Ascending aorta (tissue), 2 donors: ENCODE data around the gene SLC4A11. TPM values are rescaled to one million over a fixed set of nuclear protein-coding genes. Genes with fewer than 3 reads are reported as not detected.

Experiments
- DNase-seq, 2 donors: peaks; one replicate each; pipeline ENCODE4 v3.0.0-alpha.2; 2019; ENCODE audit warnings: low spot score in 2 of 2
- H3K27ac ChIP-seq, 2 donors: fragments of 200-600 bp; sonication (generic); one replicate each; pipeline ENCODE4 v1.5.1; 2016 to 2017; ENCODE audit warnings: mild to moderate bottlenecking in 1 of 2
- H3K27me3 ChIP-seq: fragments of 200-600 bp; sonication (generic); one replicate; pipeline ENCODE4 v1.5.1; 2017
- H3K36me3 ChIP-seq, 2 donors: fragments of 200-600 bp; sonication (generic); one replicate each; pipeline ENCODE4 v1.5.1; 2016
- H3K4me1 ChIP-seq, 2 donors: fragments of 200-600 bp; sonication (generic); one replicate each; pipeline ENCODE4 v1.5.1; 2016 to 2017; ENCODE audit warnings: mild to moderate bottlenecking in 1 of 2
- H3K4me3 ChIP-seq, 2 donors: fragments of 200-600 bp; sonication (generic); one replicate each; pipeline ENCODE4 v1.5.1; 2016 to 2017; ENCODE audit warnings: mild to moderate bottlenecking in 1 of 2
- H3K9me3 ChIP-seq, 2 donors: fragments of 200-600 bp; sonication (generic); one replicate each; pipeline ENCODE4 v1.5.1; 2016
- intact Hi-C: fragments of 100-400 bp; cut with DNase I; formaldehyde crosslinking; loops from one replicate; pipeline ENCODE4 v1.15.1; 2023
- total RNA-seq: library from RNA; depleted of rRNA; stranded (reverse); fragments of >200 nt; gene quantifications from one replicate; pipeline ENCODE4 v1.1.0, GENCODE V29; 2016
- TF ChIP-seq, protein P1 (sequence below), 3 experiments: fragments of 200-600 bp in 2 of 3; fragments of 450-650 bp in 1 of 3; sonication (generic) in 2 of 3; IDR thresholded peaks; one replicate each; pipeline ENCODE4 v1.5.1; 2016 to 2019; ENCODE audit warnings: antibody characterized with exemption in 3 of 3, mild to moderate bottlenecking in 1 of 3, moderate library complexity in 1 of 3

Gene SLC4A11
- total RNA-seq, 1 donor from 2014 or later, result 1.6 TPM

DNA sequence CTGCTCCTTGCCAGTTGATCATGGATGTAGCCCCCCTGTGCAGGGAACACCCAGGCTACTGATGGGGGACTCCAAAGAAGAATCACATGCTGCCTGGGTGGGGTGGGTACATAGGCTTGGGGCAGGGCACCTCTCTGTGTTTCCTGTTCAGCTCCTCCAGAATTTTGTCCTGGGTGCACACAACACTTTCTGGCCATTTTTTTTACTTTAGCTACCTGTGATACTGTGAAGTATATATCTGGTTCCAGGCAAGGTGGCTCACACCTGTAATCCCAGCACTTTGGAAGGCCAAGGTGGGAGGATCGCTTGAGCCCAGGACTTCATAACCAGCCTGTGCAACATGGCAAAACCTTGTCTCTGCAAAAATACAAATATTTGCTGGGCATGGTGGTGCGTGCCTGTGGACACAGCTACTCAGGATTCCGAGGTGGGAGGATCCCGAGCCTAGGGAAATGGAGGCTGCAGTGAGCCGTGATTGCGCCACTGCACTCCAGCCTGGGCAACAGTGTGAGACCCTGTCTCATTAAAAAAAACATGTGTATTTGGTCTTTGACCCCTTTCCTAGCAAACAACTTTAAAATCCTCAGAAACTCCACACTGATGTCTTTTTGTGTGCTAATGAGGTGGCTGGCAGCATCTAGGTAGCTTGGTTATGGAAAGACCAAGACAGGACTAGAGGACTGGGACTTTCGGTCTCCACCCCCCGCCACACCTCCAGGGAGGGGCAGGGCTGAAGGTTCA lies 14.1 kb downstream of the SLC4A11 start:
- no peaks in the 10 kb centered on the region for H3K27me3 ChIP-seq
- peaks cover 22 to 32% of the 10 kb centered on the region in 2 donors for H3K36me3 ChIP-seq
- H3K4me1 ChIP-seq, result no peaks in the 10 kb centered on the region
- intact Hi-C loops, result no loop called here
- DNase-seq, result no peak
- H3K4me3 ChIP-seq, result no peak overlapping the region
- no peaks in the 10 kb centered on the region for H3K9me3 ChIP-seq
- TF ChIP-seq, protein P1, sequence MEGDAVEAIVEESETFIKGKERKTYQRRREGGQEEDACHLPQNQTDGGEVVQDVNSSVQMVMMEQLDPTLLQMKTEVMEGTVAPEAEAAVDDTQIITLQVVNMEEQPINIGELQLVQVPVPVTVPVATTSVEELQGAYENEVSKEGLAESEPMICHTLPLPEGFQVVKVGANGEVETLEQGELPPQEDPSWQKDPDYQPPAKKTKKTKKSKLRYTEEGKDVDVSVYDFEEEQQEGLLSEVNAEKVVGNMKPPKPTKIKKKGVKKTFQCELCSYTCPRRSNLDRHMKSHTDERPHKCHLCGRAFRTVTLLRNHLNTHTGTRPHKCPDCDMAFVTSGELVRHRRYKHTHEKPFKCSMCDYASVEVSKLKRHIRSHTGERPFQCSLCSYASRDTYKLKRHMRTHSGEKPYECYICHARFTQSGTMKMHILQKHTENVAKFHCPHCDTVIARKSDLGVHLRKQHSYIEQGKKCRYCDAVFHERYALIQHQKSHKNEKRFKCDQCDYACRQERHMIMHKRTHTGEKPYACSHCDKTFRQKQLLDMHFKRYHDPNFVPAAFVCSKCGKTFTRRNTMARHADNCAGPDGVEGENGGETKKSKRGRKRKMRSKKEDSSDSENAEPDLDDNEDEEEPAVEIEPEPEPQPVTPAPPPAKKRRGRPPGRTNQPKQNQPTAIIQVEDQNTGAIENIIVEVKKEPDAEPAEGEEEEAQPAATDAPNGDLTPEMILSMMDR (IDR thresholded peaks at IDR 0.05), result no peak
- H3K27ac ChIP-seq, result no peak overlapping the region

DNA sequence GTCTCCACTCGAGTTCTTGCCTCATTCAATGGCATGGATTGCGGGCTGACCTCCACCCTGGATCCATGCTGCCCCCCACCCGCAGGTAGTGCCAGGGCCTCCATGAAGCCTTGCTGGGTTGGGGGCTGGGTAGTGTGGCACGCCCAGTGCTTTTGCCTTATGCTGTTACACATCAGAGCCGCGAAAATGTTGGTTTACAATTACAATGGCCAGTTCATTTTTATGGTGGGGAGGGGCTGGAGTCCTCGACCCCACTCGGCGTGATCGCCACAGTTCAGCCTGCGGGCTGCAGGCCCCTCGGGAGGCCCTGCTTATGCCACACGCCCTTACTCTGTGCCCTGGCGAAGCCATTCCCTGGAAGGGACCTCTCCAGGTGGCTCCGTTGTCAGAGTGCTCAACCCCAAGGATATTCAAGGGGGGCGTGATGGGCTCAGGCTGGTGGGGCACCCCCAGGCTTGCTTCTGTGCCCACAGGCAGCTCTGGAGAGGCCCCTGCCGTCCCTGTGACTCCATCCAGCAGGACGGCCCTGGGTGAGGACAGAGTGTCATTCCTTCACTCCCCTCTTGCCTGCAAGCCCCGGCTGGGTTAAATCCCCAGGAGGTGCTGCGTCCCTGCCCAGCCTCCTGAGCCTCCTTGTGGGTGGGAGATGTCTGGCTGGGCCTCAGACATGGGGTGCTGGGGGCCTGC lies 14.9 kb downstream of the SLC4A11 start:
- intact Hi-C loops, result no loop called here
- Histone ChIP-seq H3K9me3 (no peaks in the 10 kb centered on the region), H3K27ac (no peak overlapping the region), H3K4me3 (no peak overlapping the region), H3K36me3 (peaks cover 23 to 32% of the 10 kb centered on the region in 2 donors), H3K4me1 (no peaks in the 10 kb centered on the region), H3K27me3 (no peaks in the 10 kb centered on the region)
- DNase-seq, result no peak
- TF ChIP-seq, protein P1 (IDR thresholded peaks at IDR 0.05), result no peak

DNA sequence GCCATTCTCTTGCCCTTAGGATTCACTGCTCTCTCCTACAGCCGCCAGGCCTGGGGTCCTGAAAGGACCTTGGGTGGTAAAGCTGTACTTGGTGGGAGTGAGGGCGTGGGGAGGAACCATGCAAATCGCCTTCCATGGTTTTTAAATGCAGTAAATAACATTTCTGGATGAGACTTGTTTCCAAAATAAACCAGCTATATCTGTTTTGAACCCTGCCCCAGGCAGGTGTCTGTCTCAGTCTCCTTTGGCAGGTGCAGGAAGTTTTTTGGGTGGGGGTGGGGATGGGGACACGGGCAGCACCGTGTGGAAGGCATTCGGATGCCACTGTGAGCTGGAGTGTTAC lies 15.4 kb downstream of the SLC4A11 start:
- intact Hi-C loops, result no loop called here
- no peaks in the 10 kb centered on the region for H3K4me1 ChIP-seq
- no peak for DNase-seq
- peaks cover 23 to 32% of the 10 kb centered on the region in 2 donors for H3K36me3 ChIP-seq
- TF ChIP-seq, protein P1 (IDR thresholded peaks at IDR 0.05), result no peak
- H3K27me3 ChIP-seq, result no peaks in the 10 kb centered on the region
- no peaks in the 10 kb centered on the region for H3K9me3 ChIP-seq
- no peak overlapping the region for H3K4me3 ChIP-seq
- H3K27ac ChIP-seq, result no peak overlapping the region

DNA sequence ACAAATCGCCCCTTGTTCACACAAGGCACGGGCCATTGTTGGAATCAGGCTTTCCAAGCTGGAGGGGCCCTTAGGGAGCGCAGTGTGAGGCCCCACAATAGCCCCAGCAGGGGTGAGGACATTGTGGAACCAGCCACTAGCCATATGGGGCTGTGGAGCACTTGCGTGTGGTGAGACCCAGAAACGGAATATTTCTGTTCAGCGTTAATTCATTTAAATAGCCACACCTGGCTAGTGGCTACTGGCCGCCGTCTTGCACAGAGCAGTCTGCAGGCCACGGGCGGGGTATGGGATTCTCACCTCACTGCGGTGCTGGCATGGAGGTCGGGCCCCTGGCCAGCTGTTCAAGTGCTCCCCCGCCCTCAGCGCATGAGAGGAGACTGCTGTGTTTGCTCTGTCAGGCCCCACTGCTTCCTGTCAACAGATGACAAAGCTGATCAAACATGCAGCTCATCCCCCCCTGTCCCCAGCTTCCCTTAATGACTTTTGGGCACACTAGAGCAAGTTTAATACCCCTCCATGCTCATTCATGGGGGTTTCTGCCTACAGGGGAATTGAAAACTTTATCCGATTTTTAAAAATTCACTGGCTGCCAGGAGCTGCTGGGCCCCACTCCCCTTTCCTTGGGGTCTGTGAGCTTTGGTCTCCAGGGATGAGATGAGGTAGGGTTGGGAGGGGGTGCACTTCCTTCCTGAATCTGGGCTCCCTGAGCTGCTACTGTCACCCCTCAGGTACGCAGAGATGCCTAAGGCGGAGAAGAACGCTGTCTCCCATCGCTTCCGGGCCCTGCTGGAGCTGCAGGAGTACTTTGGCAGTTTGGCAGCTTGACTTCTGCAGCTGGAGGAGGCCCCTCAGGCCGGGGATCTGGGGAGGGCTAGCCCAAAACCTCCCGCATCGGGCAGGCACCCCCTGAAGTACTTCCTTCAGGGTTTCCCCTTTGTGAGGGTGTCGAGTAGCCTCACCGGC lies 16.1 kb downstream of the SLC4A11 start:
- Histone ChIP-seq H3K9me3 (no peaks in the 10 kb centered on the region), H3K27me3 (no peaks in the 10 kb centered on the region), H3K36me3 (peaks cover 23 to 32% of the 10 kb centered on the region in 2 donors), H3K4me1 (peaks cover 0 to 5% of the 10 kb centered on the region in 2 donors), H3K4me3 (no peak overlapping the region), H3K27ac (no peak overlapping the region)
- DNase-seq, result no peak
- TF ChIP-seq, protein P1 (IDR thresholded peaks at IDR 0.05), result no peak
- intact Hi-C loops, result no loop called here

DNA sequence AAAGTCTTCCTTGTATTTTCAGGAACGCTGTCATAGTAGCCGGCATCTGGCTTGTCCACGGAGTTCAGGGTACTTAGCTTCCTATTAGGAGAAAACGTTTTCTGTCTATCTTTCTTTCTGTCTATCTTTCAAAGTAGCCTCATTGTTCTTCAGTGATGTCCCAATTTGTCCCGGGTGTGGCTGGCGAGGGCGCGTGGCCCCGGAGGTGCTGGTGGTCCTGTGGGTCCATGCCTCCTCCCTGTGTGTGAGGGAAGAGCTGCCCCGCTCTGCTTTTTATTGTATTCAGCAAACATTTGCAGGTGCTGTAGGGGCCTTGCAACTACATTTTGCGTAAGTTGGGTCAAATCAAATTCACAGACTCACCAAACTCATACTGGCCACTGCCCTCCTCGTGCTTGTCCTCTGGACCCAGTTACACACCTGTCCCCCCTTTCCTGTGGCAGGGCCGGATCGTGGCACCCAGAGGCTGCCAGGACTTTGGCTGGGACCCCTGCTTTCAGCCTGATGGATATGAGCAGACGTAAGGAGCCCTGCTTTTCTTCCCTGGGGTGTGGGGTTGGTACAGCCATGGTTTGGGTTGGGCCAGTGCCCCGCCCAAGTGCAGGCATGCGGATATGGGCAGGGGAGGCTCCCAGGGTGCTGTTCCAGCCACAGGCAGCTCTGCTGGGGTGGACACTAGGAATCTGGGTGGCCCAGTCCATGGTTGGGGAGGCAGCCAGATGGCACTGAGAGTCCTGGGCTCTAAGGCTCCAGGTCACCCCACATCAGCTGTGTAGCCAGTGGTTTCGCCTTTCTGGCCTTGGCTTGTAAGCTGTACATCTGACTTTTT lies 17.4 kb downstream of the SLC4A11 start:
- Histone ChIP-seq H3K4me3 (no peak overlapping the region), H3K9me3 (no peaks in the 10 kb centered on the region), H3K27me3 (no peaks in the 10 kb centered on the region), H3K4me1 (peaks cover 0 to 5% of the 10 kb centered on the region in 2 donors), H3K27ac (no peak overlapping the region), H3K36me3 (peaks cover 23 to 32% of the 10 kb centered on the region in 2 donors)
- no peak for DNase-seq
- TF ChIP-seq, protein P1 (IDR thresholded peaks at IDR 0.05), result no peak
- intact Hi-C loops, result no loop called here
